Activated T-cell treated with anti-CD3 and anti-CD28 coated beads for 1 hour (primary cell): ENCODE data around the gene TEPSIN.
A peak's percentile ranks its signal among the peaks of the same experiment; 100 is the strongest.
"Not testable (repeated sequence)": the region's sequence is repeated elsewhere in the genome, so short reads cannot be mapped to it uniquely, and the experiment has no call there.

Experiments used
- DNase-seq: peaks from one replicate; pipeline ENCODE4 v3.0.0-alpha.2; 2020; ENCODE audit warnings: low read depth

The TEPSIN gene

DNA sequence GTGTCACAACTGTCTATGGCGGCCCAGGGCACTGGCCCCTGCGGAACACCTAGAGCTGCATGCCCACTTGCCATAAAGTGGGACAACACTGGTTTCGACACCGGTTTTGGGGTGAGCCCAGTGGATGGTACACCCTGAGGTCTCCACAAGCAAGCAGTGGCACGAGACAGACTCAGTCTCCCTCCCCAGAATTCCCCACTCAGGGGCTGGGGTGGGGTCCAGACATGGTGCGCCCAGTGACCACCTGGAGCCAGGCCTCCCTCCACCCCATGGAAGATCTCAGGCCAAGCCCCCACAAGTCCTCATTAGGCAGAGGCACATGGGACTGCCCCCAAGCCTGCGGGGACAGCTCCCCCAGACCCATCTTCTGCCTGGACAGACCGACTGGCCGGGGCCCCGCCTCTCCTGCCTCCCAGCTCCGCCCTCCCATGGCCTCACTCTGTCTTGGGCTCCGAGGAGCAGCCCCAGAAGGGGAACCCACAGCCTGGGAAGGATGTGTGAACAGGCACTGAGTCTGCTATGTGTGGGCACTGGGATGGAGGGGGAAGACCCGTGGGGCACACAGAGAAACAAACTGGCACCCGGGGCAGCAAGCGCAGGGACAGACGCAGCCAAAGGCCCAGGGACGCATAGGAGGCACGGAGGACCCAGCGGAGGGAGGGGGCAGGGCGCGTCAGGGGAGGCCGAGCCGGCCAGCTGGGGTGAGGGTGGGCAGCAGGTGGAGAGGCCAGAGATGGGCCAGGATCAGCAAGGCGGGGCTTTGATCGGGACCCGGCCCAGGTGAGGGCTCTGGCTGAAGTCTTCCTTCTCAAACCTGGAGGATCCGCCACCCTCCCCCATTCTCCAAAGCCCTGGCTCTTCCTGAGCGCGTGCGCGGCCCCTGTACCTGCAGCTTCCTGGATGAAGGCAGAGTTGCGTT lies 2.8 kb downstream of the TEPSIN start:
- DNase-seq: no peak

DNA sequence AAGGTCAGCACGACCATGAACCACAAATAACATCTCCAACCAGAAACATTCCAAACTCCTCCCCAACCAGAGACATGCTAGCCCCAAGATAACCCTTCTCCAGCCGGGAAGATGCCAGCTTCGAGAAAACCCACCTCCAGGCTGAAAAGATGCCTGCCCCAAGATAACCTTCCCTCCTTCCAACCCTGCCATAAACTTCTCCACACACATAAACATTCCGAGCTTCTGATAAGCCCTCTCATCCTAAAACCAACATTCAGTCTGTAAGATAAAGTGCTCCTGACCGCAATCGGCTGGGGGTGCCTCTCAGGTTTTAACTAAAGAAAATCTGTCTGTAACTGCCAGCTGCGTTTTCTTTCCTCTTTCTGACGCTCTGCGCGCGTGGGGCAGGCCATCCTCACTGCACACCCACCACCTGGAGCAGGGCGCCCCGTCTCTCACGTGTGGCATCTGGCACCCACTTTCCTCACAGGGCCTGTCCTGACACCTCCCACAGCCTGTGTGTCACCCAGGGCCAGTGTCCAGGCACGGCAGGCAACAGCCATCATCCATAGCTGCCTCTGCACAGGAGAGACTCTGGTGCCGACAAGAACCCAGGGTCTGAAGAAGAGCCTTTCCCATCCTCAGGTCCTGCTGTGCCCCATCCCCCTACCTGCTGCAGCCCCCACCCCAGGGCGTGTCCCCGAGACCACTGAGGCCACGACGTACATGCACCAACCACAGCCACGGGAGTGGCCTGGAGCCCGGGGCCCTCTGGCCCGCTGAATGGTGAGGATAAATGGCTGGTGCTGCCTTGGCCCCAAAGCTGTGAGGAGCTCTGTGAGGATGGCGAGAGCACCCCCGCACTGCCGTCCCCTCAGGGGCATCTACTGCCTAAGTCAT lies 3.7 kb downstream of the TEPSIN start:
- no peak for DNase-seq

DNA sequence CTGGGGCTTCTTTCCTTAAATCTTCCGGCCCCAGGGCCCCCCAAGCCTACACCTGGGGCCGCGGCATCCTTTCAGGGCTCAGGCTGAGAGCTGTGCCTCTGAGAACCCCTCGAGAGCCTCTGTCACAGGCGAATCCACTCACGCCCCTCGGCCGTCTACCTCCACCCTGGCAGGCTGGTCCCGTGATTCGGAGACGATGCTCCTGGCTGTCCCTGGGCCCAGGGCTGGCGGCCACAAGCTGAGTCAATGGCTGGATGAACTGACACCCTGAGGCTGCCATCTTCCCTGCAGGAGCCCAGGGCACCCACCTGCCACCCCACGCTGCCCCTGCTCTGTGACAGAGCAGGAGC lies 4.4 kb downstream of the TEPSIN start:
- no peak for DNase-seq

DNA sequence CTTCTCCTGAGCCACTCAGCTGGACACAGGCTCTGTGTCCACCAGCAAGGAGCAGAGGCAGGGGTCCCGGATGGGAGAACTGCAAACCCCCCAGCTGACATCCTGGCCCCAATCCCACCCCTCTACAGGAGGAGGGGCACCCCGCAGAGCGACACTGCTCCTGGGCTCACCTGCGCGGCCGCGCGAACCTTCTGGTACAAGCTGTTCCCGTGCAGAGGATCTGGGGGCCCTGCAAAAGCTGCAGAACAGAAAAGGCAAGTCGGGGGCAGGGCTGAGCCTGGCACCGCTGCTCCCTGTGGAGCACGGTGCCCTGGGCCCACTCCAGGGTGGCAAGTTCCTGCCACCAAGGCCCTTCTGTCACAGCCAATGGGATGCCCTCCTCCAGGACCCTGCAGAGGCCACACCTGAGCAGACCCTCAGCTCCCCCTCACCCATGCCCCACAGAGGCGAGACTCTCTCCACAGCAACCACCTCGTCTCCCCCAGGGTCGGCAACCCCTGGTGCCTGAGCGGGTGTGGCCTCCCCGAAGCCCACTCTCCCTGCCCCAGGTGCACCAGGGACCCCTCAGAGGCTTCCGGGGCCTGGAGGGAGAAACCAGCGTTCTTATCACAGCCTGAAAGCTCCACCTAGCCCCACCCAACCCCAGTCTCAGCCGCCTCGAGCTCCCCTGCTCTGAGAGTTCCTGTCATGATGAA lies 4.9 kb downstream of the TEPSIN start:
- no peak for DNase-seq

DNA sequence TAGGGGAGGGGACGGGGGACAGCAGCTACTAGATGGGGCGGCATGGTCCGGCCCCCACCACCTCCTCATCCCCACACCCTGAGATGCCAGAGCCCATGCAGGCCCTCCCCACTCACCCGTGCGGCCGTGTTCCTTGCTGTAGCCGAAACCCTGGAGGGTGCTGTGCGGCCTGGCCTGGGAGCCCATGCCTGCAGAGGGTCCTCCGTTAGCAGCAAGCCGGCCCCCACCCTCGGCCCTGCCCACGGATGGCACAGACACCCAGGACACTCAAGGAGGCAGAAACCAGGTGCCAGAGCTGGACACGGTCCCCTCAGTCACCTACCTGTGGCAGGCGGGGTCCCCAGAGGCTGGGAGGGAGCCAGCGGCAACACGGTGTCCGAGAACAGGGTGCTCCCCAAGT lies 5.5 kb downstream of the TEPSIN start:
- DNase-seq: no peak

DNA sequence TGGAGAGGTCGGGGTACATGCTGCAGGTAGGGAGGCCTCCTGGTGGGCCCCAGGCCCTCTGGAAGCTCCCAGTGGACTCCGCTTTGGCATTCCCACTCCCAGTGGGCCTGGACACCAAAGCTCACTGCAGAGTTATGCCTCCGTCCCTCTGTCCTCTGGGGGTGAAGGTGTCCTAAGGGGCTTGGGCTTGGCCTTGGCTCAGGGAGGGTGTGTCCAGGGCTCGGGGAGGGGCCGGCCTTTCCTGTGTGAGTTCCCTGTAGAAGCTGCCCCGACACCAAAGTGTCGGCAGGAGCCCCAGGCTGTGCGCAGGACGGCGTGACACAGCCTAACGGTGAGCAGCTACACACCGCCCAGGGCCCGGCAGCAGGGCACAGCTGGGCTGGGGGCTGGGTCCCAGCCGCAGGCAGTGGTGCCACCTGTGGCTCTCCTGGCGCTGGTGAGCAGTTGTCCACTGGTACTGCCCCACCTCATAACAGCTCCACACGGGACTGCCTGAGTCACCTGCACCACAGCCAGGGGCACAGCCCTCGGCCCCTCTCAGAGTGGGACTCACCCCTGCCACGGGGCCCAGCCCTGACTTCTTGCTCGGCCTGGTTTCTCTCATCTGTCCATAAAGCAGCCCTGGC lies 6.1 kb downstream of the TEPSIN start:
- DNase-seq: no peak

DNA sequence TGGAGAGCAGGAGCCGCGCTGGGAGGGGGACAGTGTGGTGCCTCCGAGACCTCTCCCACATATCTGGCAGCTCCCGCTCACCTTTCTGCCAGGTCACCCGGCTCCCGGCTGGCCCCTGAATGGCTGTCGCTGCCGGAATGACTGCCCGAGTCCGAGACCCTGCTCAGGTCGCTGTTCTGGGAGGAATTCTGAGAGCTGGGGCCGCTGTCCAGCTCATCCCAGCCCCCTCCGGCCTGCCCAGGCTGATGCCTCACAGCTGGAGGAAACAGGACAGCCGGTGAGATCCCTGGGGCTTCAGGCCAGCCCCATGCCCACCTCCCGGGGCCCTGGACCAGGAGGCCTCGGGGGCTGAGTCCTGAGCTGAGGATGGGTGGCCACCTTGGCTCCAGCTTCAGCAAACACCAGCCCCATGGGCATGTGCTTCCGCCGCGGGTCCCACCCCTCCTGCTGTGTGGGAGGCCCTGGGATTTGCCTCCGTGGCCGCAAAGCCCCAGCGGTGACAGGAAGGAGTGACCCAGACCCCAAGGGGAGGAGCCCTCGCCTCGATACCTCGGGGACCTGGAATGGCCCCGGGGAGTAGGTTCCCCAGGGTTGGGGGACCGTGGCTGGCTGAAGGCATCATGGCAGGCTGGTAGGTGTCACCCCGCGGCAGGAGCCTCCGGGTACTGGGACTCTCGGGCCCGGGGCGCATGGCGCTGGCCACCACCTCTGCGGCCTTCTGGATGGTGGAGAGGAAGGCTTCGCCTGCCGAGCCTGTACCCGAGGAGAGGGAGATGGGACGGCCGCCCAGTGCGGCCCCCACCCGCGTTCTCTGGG lies 6.9 kb downstream of the TEPSIN start:
- DNase-seq: no peak

DNA sequence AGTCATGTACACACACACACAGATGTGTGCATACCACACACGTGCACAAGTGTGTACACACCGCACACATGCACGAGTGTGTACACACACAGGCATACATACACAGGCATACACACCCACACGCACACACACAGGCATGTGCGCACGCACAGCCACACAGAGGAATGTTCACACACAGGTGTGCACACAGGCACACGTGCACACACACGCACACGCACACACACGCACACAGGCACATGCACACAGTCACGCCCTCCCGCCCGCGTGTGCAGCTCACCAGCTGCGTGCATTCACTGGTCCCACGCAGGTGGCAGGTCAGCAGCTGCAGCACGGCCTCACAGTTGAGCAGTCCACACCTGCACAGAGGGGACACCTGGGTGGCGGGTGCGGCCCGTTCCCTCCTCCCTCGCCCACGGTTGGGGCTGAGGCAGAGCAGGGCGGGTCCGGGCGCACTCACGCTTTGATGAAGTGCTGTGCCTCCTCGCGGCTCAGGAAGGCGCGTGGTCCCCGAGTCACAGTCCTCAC lies 7.7 kb downstream of the TEPSIN start:
- no peak for DNase-seq

DNA sequence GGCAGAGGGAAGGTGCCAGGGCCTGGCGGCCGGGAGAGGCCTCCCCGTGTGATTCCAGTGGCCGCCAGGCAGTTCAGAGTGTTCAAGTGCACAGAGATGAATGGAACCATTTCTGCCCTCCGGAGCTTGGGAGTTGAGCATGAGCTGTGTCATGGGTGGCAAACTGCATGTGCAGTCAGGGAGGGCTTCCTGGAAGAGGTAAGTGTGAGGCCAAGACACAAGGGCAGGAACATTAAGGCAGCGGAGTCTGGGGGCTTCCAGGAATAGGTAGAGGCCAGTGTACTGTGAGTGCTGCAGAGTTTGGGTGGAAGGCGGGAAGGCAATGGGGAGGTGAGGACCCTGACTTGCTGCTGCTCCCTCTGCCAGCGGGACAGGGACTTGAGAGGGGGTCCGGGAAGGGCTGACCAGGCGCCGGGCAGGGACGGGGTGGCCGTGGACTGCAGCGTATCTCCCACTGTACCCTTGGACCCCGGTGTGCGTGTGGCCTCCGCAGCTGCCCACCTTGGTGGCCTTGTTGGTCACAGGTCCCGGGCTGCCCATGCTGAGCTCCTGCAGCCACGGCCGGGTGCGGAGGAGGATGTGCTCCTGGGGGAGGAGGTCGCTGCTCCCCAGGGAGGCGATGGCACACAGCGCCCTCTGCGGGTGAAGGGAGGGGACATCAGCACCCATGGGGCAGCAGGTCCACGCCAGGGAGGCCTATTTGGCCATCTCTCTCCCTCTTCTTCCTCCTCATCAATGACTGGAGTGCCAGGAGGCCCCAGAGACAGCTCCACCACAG lies 8.6 kb downstream of the TEPSIN start:
- DNase-seq: no peak

DNA sequence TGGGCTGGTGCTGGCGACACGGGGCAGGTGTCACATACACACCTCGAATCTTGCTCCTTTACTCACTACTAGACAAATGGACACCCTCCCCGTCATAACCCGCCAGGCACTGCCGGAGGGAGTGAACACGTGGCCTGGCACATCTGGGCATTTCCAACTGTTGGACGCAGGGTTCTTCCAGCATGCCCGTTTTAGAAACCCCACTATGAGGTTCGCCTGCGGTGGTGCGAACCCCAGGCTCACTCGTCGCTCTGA lies 9.3 kb downstream of the TEPSIN start:
- no peak for DNase-seq

DNA sequence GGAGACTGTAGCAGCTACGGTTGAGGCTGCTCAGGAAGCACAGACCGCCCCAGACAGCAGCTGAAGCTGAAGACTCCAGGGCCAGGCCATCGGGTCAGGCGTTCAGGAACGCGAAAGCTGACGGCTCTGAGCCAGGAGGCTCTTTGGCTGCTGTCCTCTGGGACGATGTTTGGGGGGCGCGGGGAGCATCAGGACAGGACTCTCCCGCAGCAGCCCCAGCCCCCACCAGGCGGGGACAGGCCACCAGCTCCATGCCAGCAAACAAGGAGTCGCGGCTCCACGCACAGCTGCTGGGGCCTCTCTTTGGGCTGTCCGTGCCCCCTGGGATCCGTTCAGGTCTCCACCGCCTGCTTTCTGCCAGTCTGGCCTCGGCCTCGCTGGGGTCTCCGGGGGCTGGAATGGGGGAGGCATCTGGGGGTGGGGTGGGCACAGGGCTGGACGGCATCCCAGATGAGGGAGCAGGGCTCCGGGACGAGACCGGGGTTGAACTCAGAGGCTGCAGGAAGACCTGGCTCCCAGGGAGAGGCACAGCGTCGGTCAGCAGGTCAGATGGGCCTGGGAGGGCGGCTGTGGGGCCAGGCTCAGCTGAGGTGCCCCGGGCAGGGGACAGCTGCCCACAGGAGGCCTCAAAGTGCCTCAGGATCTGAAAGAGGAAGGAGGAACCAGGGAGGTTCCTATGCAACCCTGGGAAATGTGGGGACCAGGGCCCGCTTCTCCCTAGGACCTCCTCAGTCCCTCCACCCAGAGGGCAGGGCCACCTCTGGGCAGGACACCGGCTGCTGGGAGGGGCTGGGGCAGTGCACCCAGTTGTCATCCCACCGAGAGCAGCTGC lies 9.8 kb downstream of the TEPSIN start:
- DNase-seq: no peak

DNA sequence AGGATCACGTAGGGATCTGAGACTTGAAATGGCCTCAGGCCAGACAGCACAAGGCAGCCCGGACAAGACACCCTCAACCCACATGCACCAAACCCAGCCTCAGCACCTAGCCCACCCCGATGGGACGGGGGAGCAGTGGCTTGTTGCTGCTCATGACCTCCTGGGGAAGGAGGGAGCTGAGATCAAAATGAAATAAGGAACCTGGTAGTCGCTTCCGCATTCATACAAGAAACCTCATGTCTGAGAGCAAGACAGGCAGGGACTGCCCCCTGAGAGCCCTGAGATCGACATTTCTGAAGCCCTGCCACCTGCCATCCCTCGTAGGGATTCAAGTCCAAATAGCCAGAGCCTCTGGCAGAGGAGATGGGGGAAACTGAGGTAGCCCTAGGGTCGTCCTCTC lies 10.4 kb downstream of the TEPSIN start:
- DNase-seq: no peak

DNA sequence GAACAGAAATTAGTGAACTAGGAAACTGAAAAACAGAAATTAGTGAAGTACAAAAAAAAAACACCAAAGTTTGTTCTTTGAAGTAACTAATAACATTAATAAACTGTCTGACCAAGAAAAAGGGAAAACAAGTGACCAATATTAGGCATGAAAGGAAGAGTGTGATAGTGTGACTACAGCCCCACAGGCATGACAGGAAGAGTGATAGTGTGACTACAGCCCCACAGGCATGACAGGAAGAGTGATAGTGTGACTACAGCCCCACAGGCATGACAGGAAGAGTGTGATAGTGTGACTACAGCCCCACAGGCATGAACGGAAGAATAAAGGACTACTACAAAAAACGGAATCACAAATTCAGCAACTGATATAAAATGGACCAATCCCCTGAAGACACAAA lies 11.2 kb downstream of the TEPSIN start:
- DNase-seq: not testable (repeated sequence)

DNA sequence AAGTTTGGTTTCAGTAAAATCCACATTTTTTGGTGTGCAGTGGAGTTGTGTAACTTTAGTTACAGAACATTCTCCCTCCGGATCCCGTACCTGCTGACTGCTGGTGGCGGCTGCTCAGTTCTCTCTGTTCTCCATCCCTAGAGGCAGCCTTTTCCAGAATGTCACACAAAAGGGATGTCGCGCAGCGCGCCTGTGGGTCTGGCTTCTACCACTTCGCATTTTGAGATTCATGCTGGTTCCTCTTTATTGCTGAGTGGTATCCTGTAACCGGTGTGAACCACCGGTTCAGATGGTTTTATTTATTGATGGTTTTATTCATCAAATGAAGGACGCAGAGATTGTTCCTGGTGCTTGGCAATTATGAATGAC lies 15.1 kb downstream of the TEPSIN start:
- no peak for DNase-seq

DNA sequence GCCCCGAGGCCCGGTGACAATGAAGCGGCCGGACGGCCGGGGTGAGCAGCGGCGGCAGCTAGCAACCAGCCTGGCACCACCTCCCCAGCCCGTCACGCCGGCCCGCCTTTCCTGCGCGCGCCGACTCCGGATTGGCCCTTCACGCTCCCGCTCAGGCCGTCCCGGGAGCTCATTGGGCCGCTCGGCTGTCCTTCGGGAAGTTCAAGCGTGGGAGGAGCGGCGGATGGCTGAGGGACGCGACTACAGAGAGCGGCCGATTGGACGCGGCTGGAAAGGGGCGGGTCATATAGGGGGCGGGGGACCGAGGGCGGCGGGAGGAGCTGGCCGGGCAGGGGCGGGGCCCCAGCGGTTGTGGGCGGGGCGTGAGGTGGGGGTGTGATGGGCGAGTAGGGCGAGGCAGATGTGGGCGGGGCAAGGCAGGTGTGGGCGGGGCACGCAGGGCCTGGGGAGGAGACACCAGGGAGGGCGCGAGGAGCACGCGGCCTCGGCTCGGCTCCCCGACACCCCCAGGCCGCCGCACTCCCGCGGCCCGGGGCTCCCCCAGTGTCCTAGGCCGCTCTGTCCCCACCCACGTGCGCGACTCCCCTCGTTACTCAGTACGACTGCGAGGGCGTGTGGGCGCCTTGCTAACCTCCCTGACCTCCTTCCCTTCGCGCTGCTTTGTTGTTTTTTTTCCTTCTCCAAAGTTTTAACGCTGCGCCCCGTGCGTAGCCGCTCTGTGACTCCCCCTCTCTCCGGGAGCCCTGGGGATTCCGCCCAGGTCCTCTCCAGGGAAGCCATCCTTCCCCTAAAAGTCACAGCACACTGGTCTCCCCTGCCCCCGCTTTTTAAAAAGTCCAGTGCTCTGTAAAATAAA lies 15.7 kb downstream of the TEPSIN start, which contains the start of gene CEP131:
TSS of gene CEP131 (minus strand) at position 60 of the 856 bp plus-strand sequence. CDS start 2,909 bp downstream, outside the sequence.
- peak; percentile 100 for DNase-seq

DNA sequence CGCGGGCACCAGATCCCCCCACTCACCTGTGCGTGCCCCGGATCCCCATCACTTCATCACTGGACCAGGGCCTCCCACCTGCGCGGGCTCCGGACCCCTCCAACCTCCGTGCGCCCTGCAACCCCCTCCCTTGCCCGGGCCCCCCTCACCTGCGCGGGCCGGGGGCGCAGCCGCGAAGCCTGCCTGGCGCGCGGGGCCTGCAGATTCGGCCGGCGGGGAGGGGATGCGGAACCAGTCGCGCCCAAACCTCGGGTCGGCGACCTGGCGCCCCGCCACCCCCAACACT lies 16.3 kb downstream of the TEPSIN start:
- DNase-seq: no peak

DNA sequence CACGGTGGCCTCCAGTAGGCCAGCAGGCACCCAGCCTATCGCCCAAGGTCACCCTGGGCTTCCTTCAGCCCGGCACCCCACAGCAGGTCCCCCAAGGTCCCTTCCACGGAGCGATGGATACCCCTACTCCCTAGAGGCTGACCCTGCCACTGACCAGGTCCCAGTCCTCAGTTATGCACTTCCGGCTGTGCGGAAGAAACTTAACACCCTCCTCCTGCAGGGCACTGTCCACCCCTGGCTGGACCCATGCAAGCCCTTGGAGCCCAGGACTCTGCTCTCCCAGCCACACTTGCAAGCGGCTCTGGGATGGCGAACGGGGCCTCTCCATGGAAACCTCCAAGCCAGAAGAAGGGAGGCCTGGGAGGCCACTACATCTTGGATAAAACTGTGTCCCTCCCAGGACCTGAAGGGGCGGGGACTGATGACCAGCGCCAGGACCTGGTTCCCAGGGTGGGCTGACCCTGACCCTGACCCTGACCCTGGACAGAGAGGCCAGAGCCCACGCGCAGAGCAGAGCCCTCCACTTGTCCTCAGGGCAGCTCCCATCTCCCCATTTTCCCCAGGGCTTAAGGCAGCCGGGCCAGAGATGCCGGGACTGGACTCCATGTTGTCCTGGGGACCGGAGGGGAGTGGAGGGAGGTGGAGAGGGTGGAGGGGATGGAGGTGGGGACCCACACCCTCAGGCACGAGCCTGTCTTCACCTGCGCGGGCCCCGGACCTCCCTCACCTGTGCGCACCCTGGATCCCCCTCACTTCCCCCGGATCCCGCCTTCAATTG lies 16.8 kb downstream of the TEPSIN start:
- DNase-seq: no peak

DNA sequence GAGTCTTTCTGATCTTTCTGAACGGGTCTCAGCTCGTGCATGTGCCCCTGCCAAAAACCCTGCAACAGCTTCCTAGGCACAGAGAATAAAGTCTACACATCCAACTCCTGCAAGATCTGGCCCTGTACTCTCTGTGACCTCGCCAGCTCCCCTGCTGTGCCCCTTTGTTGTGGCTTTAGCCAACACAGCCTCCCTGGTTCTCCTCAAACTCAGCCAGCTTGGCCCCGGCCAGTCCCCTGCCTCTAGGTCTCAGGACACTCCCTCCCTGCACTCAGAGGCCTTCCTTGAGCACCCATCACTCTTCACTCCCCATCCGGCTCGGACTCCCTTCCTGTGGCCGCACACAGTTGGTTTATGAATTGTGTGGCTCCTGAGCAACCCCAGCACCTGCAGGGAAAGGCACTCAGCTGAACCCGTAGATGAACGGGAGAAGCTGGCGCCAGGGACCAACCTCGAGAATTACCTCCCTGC lies 17.4 kb downstream of the TEPSIN start:
- no peak for DNase-seq
